Measurements from ENCODE around the gene SFXN5.

- TF ChIP-seq CTCF (IDR thresholded peaks at IDR 0.05) (no peak), POLR2A (IDR thresholded peaks at IDR 0.05) (no peak)
These were observed 15.8 kb upstream of the SFXN5 start for GRCh38 chr2:73087311-73087710.

Data from Peyer's patch (tissue), 4 donors.